ENCODE results near the gene EBNA1BP2. TPM values are rescaled to one million over a fixed set of nuclear protein-coding genes. Genes with fewer than 3 reads are reported as not detected.
"Not testable (repeated sequence)": the region's sequence is repeated elsewhere in the genome, so short reads cannot be mapped to it uniquely, and the experiment has no call there.

Gene EBNA1BP2
- total RNA-seq = 10 to 100 TPM; 28.0 to 29.0 TPM
- polyA plus RNA-seq = 10 to 100 TPM; 52.6 to 58.6 TPM
- long read RNA-seq, donor 1, transcript EBNA1BP2-201 (9 exons, 1,322 nt) = major isoform, 87 of 105 reads
- long read RNA-seq, donor 1, partial matches to known transcripts = 2 of 105 reads
- long read RNA-seq, donor 1, other reads (novel, unspliced or antisense) = 14 of 105 reads
- long read RNA-seq, donor 2, transcript EBNA1BP2-201 (9 exons, 1,322 nt) = major isoform, 17 of 20 reads
- long read RNA-seq, donor 2, partial matches to known transcripts = 0 of 20 reads
- long read RNA-seq, donor 2, other reads (novel, unspliced or antisense) = 3 of 20 reads

DNA sequence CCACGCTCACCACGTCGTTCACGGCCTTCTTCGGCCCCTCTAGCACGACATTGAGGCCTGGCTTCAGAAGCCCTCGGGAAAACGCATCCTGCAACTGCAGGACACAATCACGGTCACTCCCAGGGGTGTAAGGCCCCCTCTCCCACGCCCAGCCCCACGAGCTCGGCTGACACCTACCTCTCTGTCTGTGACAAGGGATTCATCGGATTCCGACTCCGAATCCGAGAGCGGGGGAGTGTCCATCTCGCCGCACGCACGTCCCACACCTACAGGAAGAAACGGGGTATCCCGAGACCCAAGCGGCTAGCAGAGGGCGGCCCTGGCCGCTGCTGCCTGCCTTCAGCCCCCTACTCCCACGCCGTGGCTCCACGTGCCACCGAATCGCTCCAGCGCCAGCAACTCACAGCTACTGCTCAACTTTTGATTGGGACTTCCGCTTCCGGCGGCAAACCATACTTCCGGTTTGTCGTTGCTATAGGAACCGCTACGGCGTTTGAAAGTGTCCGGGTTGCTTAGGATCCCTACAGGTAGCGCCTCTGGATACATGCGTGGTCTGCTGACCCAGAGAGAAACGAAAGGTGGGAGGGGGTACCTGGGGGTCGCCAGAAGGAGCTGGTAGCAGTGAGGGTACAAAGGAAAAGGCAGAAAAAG lies at the start of gene EBNA1BP2, which contains the start of gene CFAP57:
Gene EBNA1BP2 (minus strand): TSS at position 415 of the 651 bp plus-strand sequence. CDS start 172 bp downstream, at position 243.
Gene CFAP57 (plus strand): TSS at position 455 of the 651 bp plus-strand sequence. CDS start 424 bp downstream, outside the sequence.
- H3K9me3 ChIP-seq (ENCODE audit: control insufficient read depth, low read length) = no peaks in the 10 kb centered on the region
- H3K27me3 ChIP-seq (ENCODE audit: control insufficient read depth in 1 of 2, insufficient read depth in 2 of 2, low read length in 1 of 2) = no peaks in the 10 kb centered on the region
- peak; percentile 95 for ATAC-seq (ENCODE audit: low FRiP score)
- H3K4me1 ChIP-seq (ENCODE audit: control insufficient read depth in 1 of 2, insufficient read depth in 2 of 2, low read length in 2 of 2) = no peaks in the 10 kb centered on the region
- intact Hi-C loops (cut with DNase I) = loop anchor here (1.0 to 5.0 kb wide), 2 partner anchors 250 to 326 kb away; partner anchors contain the start of gene ZNF691 (in 1 of the 2)
- H3K27ac ChIP-seq (ENCODE audit: low read depth in 1 of 2, low read length in 2 of 2) = no peak within 1 kb of the TSS
- peak within 1 kb of the TSS; percentile 23 to 45 for H3K4me3 ChIP-seq (ENCODE audit: low read length in 2 of 2)
- 0 to 1% methylated on average over 44 to 45 of the region's 45 CpGs for WGBS, 2 donors
- peak; percentile 93 to 95 for DNase-seq
- H3K36me3 ChIP-seq (ENCODE audit: control insufficient read depth in 1 of 2, insufficient read depth in 2 of 2, low read length in 1 of 2) = peaks cover 5 to 6% of the 10 kb centered on the region in 2 donors

- Histone ChIP-seq H3K4me1 (ENCODE audit: control insufficient read depth in 1 of 2, insufficient read depth in 2 of 2, low read length in 2 of 2) (no peaks in the 10 kb centered on the region), H3K27me3 (ENCODE audit: control insufficient read depth in 1 of 2, insufficient read depth in 2 of 2, low read length in 1 of 2) (no peaks in the 10 kb centered on the region), H3K36me3 (ENCODE audit: control insufficient read depth in 1 of 2, insufficient read depth in 2 of 2, low read length in 1 of 2) (no peaks in the 10 kb centered on the region), H3K27ac (ENCODE audit: low read depth in 1 of 2, low read length in 2 of 2) (no peak overlapping the region), H3K4me3 (ENCODE audit: low read length in 2 of 2) (no peak overlapping the region), H3K9me3 (ENCODE audit: control insufficient read depth, low read length) (no peaks in the 10 kb centered on the region)
- WGBS, 2 donors = 92 to 93% methylated on average over 1 of the region's 1 CpG
- no peak for DNase-seq
- intact Hi-C loops (cut with DNase I) = no loop called here
- ATAC-seq (ENCODE audit: low FRiP score) = no peak
Observed at GRCh38 chr1:43221797-43222196, 49.7 kb upstream of the EBNA1BP2 start.

DNA sequence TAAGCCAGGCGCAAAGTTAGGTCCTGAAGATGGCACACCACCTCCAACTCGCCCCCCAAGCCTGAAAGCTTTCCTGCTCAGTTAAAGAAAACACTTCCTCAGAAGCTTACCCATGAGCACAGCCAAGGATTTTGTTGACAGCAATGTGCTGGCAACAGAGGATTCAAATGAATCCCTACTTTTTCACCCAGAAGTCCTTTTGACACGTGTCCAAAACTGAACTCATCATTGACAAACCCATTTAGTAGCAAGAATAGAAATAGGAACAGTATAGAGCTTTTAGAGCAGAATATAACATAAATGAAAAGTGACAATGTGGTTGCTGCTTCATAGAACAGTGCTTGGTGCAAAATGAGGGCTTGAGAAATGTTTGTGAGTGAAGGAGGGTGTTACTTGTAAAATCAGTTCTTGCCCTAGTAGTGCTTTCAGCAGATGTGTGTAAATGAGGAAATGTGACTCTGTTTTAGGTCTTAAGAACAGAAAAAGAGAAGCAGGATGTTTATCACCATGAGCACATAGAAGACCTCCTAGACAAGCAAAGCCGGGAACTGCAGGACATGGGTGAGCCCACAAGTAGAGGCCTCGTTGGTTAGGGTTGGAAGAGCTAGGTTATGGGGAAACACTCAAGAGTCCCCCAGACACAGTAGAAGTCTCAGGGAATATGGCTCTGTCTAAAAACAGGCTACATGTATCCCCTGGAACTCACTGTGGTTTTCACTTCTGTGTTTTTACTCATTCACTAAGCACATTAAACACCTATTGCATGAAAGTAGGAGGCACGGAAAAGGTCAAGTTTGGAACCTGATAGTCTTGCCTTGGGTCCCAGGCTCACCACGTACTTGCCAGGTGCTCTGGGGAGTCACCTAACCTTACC lies 49.1 kb upstream of the EBNA1BP2 start:
- no peak for ATAC-seq (ENCODE audit: low FRiP score)
- H3K27me3 ChIP-seq (ENCODE audit: control insufficient read depth in 1 of 2, insufficient read depth in 2 of 2, low read length in 1 of 2) = no peaks in the 10 kb centered on the region
- WGBS, 2 donors = 76 to 77% methylated on average over 7 of the region's 7 CpGs
- no peak for DNase-seq
- no peaks in the 10 kb centered on the region for H3K36me3 ChIP-seq (ENCODE audit: control insufficient read depth in 1 of 2, insufficient read depth in 2 of 2, low read length in 1 of 2)
- intact Hi-C loops (cut with DNase I) = no loop called here
- no peak overlapping the region for H3K4me3 ChIP-seq (ENCODE audit: low read length in 2 of 2)
- no peaks in the 10 kb centered on the region for H3K4me1 ChIP-seq (ENCODE audit: control insufficient read depth in 1 of 2, insufficient read depth in 2 of 2, low read length in 2 of 2)
- no peak overlapping the region for H3K27ac ChIP-seq (ENCODE audit: low read depth in 1 of 2, low read length in 2 of 2)
- H3K9me3 ChIP-seq (ENCODE audit: control insufficient read depth, low read length) = no peaks in the 10 kb centered on the region

GRCh38 chr1:43217747-43218146 lies 45.7 kb upstream of the EBNA1BP2 start:
- Histone ChIP-seq H3K36me3 (ENCODE audit: control insufficient read depth in 1 of 2, insufficient read depth in 2 of 2, low read length in 1 of 2) (no peaks in the 10 kb centered on the region), H3K9me3 (ENCODE audit: control insufficient read depth, low read length) (no peaks in the 10 kb centered on the region), H3K4me3 (ENCODE audit: low read length in 2 of 2) (no peak overlapping the region), H3K27ac (ENCODE audit: low read depth in 1 of 2, low read length in 2 of 2) (no peak overlapping the region), H3K27me3 (ENCODE audit: control insufficient read depth in 1 of 2, insufficient read depth in 2 of 2, low read length in 1 of 2) (no peaks in the 10 kb centered on the region), H3K4me1 (ENCODE audit: control insufficient read depth in 1 of 2, insufficient read depth in 2 of 2, low read length in 2 of 2) (no peaks in the 10 kb centered on the region)
- ATAC-seq (ENCODE audit: low FRiP score) (no peak), DNase-seq (no peak)
- intact Hi-C loops (cut with DNase I) = no loop called here
- 87 to 89% methylated on average over 10 of the region's 10 CpGs for WGBS, 2 donors

- Histone ChIP-seq H3K4me1 (ENCODE audit: control insufficient read depth in 1 of 2, insufficient read depth in 2 of 2, low read length in 2 of 2) (no peaks in the 10 kb centered on the region), H3K9me3 (ENCODE audit: control insufficient read depth, low read length) (no peaks in the 10 kb centered on the region), H3K27ac (ENCODE audit: low read depth in 1 of 2, low read length in 2 of 2) (no peak overlapping the region), H3K36me3 (ENCODE audit: control insufficient read depth in 1 of 2, insufficient read depth in 2 of 2, low read length in 1 of 2) (no peaks in the 10 kb centered on the region), H3K27me3 (ENCODE audit: control insufficient read depth in 1 of 2, insufficient read depth in 2 of 2, low read length in 1 of 2) (no peaks in the 10 kb centered on the region), H3K4me3 (ENCODE audit: low read length in 2 of 2) (no peak overlapping the region)
- DNase-seq (no peak), ATAC-seq (ENCODE audit: low FRiP score) (no peak)
- 69% methylated on average over 7 of the region's 7 CpGs for WGBS, 2 donors
- intact Hi-C loops (cut with DNase I) = no loop called here
Observed at GRCh38 chr1:43214501-43215444, 42.7 kb upstream of the EBNA1BP2 start.

DNA sequence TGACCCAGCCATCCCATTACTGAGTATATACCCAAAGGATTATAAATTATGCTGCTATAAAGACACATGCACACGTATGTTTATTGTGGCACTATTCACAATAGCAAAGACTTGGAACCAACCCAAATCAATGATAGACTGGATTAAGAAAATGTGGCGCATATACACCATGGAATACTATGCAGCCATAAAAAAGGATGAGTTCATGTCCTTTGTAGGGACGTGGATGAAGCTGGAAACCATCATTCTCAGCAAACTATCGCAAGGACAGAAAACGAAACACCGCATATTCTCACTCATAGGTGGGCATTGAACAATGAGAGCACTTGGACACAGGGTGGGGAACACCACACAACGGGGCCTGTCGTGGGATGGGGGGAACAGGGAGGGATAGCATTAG lies 36.2 kb upstream of the EBNA1BP2 start:
- H3K27ac ChIP-seq (ENCODE audit: low read depth in 1 of 2, low read length in 2 of 2); H3K4me1 ChIP-seq (ENCODE audit: control insufficient read depth in 1 of 2, insufficient read depth in 2 of 2, low read length in 2 of 2); H3K4me3 ChIP-seq (ENCODE audit: low read length in 2 of 2); H3K36me3 ChIP-seq (ENCODE audit: control insufficient read depth in 1 of 2, insufficient read depth in 2 of 2, low read length in 1 of 2); intact Hi-C loops (cut with DNase I); DNase-seq; ATAC-seq (ENCODE audit: low FRiP score); H3K27me3 ChIP-seq (ENCODE audit: control insufficient read depth in 1 of 2, insufficient read depth in 2 of 2, low read length in 1 of 2); H3K9me3 ChIP-seq (ENCODE audit: control insufficient read depth, low read length): not testable (repeated sequence)
- 96 to 97% methylated on average over 8 of the region's 8 CpGs for WGBS, 2 donors

DNA sequence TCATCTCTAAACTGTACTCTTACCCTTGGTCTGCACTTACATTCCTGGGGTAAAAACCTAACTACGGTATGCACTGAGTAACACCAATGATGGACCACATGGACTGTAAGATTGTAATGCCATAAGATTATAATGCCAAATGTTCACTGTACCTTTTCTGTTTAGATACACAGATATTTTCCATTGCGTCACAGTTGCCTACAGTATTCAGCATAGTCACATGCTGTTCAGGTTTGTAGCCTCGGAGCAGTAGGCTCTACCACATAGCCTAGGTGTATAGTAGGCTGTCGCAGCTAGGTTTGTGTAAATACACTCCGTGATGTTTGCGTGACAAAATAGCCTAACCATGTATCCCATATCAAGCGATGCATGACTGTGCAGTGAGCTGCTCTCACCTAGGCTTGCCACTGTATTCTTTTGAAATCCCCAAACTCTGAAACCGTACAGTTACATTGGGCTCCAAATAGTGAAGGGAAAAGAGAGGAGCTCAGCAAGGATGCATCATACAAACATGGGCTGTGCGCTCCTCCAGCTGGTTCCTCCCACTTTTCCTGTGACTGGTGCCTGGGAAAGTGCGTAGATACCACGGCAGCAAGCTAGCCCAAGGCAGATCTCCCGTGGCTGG lies 35.3 kb upstream of the EBNA1BP2 start:
- ATAC-seq (ENCODE audit: low FRiP score) (no peak), DNase-seq (no peak)
- Histone ChIP-seq H3K36me3 (ENCODE audit: control insufficient read depth in 1 of 2, insufficient read depth in 2 of 2, low read length in 1 of 2) (no peaks in the 10 kb centered on the region), H3K27me3 (ENCODE audit: control insufficient read depth in 1 of 2, insufficient read depth in 2 of 2, low read length in 1 of 2) (no peaks in the 10 kb centered on the region), H3K9me3 (ENCODE audit: control insufficient read depth, low read length) (no peaks in the 10 kb centered on the region), H3K27ac (ENCODE audit: low read depth in 1 of 2, low read length in 2 of 2) (no peak overlapping the region), H3K4me3 (ENCODE audit: low read length in 2 of 2) (no peak overlapping the region), H3K4me1 (ENCODE audit: control insufficient read depth in 1 of 2, insufficient read depth in 2 of 2, low read length in 2 of 2) (no peaks in the 10 kb centered on the region)
- WGBS, 2 donors = 87 to 88% methylated on average over 12 of the region's 12 CpGs
- intact Hi-C loops (cut with DNase I) = no loop called here

Measured in aorta (tissue), 5 donors.